Suprapubic skin (tissue), 4 donors: ENCODE measurements around the gene SIGLEC5. TPM values are rescaled to one million over a fixed set of nuclear protein-coding genes. Genes with fewer than 3 reads are reported as not detected.

Source experiments
- DNase-seq, 2 donors: peaks; one replicate each; pipeline ENCODE4 v3.0.0-alpha.2; 2019; ENCODE audit warnings: low spot score in 2 of 2
- H3K27ac ChIP-seq: fragments of 200-600 bp; sonication (generic); one replicate; pipeline ENCODE4 v1.5.1; 2019
- H3K27me3 ChIP-seq: fragments of 200-600 bp; sonication (generic); one replicate; pipeline ENCODE4 v1.5.1; 2019
- H3K36me3 ChIP-seq: fragments of 200-600 bp; sonication (generic); one replicate; pipeline ENCODE4 v1.5.1; 2019
- H3K4me1 ChIP-seq: fragments of 200-600 bp; sonication (generic); one replicate; pipeline ENCODE4 v1.5.1; 2019
- H3K4me3 ChIP-seq: fragments of 200-600 bp; sonication (generic); one replicate; pipeline ENCODE4 v1.5.1; 2019; ENCODE audit warnings: mild to moderate bottlenecking
- H3K9me3 ChIP-seq: fragments of 200-600 bp; sonication (generic); one replicate; pipeline ENCODE4 v1.5.1; 2019
- EP300 ChIP-seq: sonication (generic); formaldehyde crosslinking; IDR thresholded peaks from one replicate; pipeline ENCODE4 v1.6.1; 2017; ENCODE audit warnings: antibody characterized with exemption
- POLR2A ChIP-seq, 2 donors: fragments of 450-650 bp; IDR thresholded peaks; one replicate each; pipeline ENCODE4 v1.6.1; 2017; ENCODE audit warnings: antibody characterized with exemption in 2 of 2, mild to moderate bottlenecking in 2 of 2, moderate library complexity in 2 of 2
- POLR2AphosphoS5 ChIP-seq, 3 donors: sonication (generic); formaldehyde crosslinking; IDR thresholded peaks; one replicate each; pipeline ENCODE4 v1.6.1; 2017; ENCODE audit warnings: antibody characterized with exemption in 3 of 3
- WGBS: methylation state at CpG from one replicate; pipeline ENCODE4 v1.1.5; 2018; 5-methylcytosine and 5-hydroxymethylcytosine counted together
- total RNA-seq, 4 donors: library from RNA; depleted of rRNA; stranded (reverse); fragments of >200 nt; gene quantifications; one replicate each; pipeline ENCODE4 v1.1.0, GENCODE V29; 2016
- TF ChIP-seq, protein P1 (sequence below), 2 donors: fragments of 200-600 bp in 1 of 2; fragments of 450-650 bp in 1 of 2; sonication (generic) in 1 of 2; IDR thresholded peaks; one replicate each; pipeline ENCODE4 v1.5.1; 2016 to 2019; ENCODE audit warnings: antibody characterized with exemption in 2 of 2, mild to moderate bottlenecking in 1 of 2, moderate library complexity in 1 of 2

The SIGLEC5 gene
- total RNA-seq, 4 donors from 2014 or later, result 0.38 TPM; not detected in 3

DNA sequence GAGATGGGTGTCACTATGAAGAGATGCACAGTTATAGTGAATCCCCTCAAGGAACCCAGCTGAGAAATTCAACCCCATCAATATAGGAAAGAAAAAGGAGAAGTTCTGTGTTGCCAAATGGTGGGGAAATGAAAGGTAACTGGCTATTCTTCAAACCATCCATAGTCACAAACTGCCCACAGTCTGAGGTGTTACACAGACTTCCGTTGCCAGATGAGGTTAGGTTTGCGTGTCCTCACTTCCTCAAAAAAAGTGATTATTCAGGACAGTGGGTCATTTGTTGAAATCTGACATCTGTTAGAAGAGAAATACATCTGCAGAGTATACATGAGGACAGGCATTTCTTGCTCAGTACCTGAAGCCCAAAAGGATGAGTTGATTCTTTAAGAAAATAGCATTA lies 9.0 kb downstream of the SIGLEC5 start:
- no peak for TF ChIP-seq POLR2AphosphoS5 (IDR thresholded peaks at IDR 0.05)
- TF ChIP-seq, protein P1, sequence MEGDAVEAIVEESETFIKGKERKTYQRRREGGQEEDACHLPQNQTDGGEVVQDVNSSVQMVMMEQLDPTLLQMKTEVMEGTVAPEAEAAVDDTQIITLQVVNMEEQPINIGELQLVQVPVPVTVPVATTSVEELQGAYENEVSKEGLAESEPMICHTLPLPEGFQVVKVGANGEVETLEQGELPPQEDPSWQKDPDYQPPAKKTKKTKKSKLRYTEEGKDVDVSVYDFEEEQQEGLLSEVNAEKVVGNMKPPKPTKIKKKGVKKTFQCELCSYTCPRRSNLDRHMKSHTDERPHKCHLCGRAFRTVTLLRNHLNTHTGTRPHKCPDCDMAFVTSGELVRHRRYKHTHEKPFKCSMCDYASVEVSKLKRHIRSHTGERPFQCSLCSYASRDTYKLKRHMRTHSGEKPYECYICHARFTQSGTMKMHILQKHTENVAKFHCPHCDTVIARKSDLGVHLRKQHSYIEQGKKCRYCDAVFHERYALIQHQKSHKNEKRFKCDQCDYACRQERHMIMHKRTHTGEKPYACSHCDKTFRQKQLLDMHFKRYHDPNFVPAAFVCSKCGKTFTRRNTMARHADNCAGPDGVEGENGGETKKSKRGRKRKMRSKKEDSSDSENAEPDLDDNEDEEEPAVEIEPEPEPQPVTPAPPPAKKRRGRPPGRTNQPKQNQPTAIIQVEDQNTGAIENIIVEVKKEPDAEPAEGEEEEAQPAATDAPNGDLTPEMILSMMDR (IDR thresholded peaks at IDR 0.05), result no peak
- no peak overlapping the region for H3K4me3 ChIP-seq
- H3K27me3 ChIP-seq, result peaks cover 3% of the 10 kb centered on the region
- DNase-seq, result peak in 1 of 2 donors; percentile 7
- no peak overlapping the region for H3K27ac ChIP-seq
- WGBS, result 69% methylated on average over 2 of the region's 2 CpGs
- H3K36me3 ChIP-seq, result no peaks in the 10 kb centered on the region
- H3K4me1 ChIP-seq, result no peaks in the 10 kb centered on the region
- no peaks in the 10 kb centered on the region for H3K9me3 ChIP-seq

- H3K9me3 ChIP-seq, result no peaks in the 10 kb centered on the region
- peak in 1 of 2 donors; percentile 32 for DNase-seq
- no peak overlapping the region for H3K27ac ChIP-seq
- WGBS, result 49% methylated on average over 4 of the region's 7 CpGs
- peaks cover 13% of the 10 kb centered on the region for H3K27me3 ChIP-seq
- TF ChIP-seq, protein P1 (IDR thresholded peaks at IDR 0.05), result no peak
- no peak for TF ChIP-seq POLR2A (IDR thresholded peaks at IDR 0.05)
- H3K36me3 ChIP-seq, result no peaks in the 10 kb centered on the region
- no peaks in the 10 kb centered on the region for H3K4me1 ChIP-seq
- no peak overlapping the region for H3K4me3 ChIP-seq
These were observed 14.2 kb downstream of the SIGLEC5 start for GRCh38 chr19:51615991-51616390.

DNA sequence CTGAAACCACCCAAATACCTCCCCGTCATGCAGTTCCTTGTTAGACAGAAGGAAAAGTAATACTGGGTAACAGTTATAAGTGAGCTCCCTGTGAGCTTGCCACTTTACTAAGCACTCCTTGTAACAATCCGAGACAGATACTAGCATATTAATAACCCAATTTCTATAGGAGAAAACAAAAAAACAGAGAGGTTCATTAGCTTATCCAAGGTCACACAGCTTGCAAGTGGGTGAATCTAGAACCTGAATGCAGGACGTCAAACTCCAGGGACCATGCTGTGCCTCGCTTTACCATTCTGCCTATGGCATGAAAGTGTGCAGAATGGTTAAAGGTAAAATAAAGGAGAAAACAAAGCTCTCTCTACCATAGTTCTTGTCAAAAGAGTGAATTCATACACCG lies 15.4 kb downstream of the SIGLEC5 start:
- Histone ChIP-seq H3K4me1 (no peaks in the 10 kb centered on the region), H3K9me3 (no peaks in the 10 kb centered on the region), H3K4me3 (no peak overlapping the region), H3K27ac (no peak overlapping the region), H3K36me3 (no peaks in the 10 kb centered on the region), H3K27me3 (peaks cover 13% of the 10 kb centered on the region)
- TF ChIP-seq, protein P1 (IDR thresholded peaks at IDR 0.05), result no peak
- TF ChIP-seq EP300, result no peak
- no peak for TF ChIP-seq POLR2A (IDR thresholded peaks at IDR 0.05)
- TF ChIP-seq POLR2AphosphoS5 (IDR thresholded peaks at IDR 0.05), result no peak
- 71% methylated on average over 5 of the region's 5 CpGs for WGBS
- DNase-seq, result no peak

- WGBS, result 92% methylated on average over 1 of the region's 1 CpG
- no peak overlapping the region for H3K4me3 ChIP-seq
- TF ChIP-seq EP300 (no peak), POLR2AphosphoS5 (IDR thresholded peaks at IDR 0.05) (no peak), POLR2A (IDR thresholded peaks at IDR 0.05) (no peak)
- TF ChIP-seq, protein P1 (IDR thresholded peaks at IDR 0.05), result no peak
- no peaks in the 10 kb centered on the region for H3K36me3 ChIP-seq
- no peaks in the 10 kb centered on the region for H3K9me3 ChIP-seq
- no peak overlapping the region for H3K27ac ChIP-seq
- peaks cover 9% of the 10 kb centered on the region for H3K27me3 ChIP-seq
- no peaks in the 10 kb centered on the region for H3K4me1 ChIP-seq
- no peak for DNase-seq
These were observed 19.6 kb downstream of the SIGLEC5 start for GRCh38 chr19:51610576-51610975.

GRCh38 chr19:51607920-51608562 lies 22.2 kb downstream of the SIGLEC5 start:
- H3K9me3 ChIP-seq, result no peaks in the 10 kb centered on the region
- no peaks in the 10 kb centered on the region for H3K27me3 ChIP-seq
- no peaks in the 10 kb centered on the region for H3K36me3 ChIP-seq
- DNase-seq, result peak in 1 of 2 donors; percentile 78
- H3K4me3 ChIP-seq, result no peak overlapping the region
- WGBS, result 46% methylated on average over 8 of the region's 13 CpGs
- no peak overlapping the region for H3K27ac ChIP-seq
- TF ChIP-seq, protein P1 (IDR thresholded peaks at IDR 0.05), result peak; percentile 40 to 50
- TF ChIP-seq POLR2A (IDR thresholded peaks at IDR 0.05) (no peak), POLR2AphosphoS5 (IDR thresholded peaks at IDR 0.05) (no peak)
- no peaks in the 10 kb centered on the region for H3K4me1 ChIP-seq
